ENCODE results near the gene COPG1.

DNA sequence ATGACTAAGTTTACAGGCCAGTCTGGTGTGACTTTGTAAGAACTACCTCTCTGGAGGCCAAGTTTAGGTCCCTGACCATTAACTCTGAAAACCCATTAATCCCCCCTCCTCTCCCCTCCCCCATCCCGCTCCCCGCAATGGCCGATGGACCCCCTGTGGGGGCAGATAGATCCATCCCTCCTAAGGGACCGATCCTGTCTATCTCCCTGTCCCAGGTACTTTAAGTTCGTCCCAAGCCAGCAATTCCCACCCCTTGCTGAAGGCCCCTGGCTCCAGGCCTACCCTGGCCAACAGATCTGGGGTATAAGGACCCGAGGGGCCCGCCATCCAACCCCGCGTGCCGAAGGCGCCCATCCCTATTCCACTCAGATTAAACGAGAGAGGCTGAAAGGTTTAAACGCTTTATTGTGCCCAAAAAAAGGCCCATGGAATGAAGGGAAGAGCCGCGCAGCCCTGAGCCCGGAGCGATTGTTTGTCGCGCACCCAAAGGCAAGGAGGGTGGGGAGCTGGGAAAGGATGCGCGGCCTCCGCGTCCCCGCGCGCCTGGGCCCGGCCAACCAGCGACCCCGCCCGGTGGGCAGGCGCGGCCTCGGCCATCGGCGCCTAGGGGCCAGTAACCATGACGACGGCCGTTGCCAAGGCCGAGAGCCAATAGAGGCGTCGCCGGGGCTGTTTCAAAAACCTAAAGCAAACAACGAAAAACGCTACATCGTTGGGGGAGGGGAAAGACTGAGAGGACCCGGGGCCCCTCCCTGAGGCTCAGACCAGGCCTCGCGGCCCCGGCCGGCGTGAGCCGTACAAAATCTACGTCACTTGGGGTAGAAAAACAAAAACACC is 65.2 kb downstream of the COPG1 start:
- TF ChIP-seq, protein P1, sequence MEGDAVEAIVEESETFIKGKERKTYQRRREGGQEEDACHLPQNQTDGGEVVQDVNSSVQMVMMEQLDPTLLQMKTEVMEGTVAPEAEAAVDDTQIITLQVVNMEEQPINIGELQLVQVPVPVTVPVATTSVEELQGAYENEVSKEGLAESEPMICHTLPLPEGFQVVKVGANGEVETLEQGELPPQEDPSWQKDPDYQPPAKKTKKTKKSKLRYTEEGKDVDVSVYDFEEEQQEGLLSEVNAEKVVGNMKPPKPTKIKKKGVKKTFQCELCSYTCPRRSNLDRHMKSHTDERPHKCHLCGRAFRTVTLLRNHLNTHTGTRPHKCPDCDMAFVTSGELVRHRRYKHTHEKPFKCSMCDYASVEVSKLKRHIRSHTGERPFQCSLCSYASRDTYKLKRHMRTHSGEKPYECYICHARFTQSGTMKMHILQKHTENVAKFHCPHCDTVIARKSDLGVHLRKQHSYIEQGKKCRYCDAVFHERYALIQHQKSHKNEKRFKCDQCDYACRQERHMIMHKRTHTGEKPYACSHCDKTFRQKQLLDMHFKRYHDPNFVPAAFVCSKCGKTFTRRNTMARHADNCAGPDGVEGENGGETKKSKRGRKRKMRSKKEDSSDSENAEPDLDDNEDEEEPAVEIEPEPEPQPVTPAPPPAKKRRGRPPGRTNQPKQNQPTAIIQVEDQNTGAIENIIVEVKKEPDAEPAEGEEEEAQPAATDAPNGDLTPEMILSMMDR (IDR thresholded peaks at IDR 0.05) = peak in 1 of 3 donors; percentile 18
- TF ChIP-seq POLR2A (IDR thresholded peaks at IDR 0.05) (peak; percentile 40), EP300 (IDR thresholded peaks at IDR 0.05) (no peak)
